ENCODE results near the gene GRIN2C.

DNA sequence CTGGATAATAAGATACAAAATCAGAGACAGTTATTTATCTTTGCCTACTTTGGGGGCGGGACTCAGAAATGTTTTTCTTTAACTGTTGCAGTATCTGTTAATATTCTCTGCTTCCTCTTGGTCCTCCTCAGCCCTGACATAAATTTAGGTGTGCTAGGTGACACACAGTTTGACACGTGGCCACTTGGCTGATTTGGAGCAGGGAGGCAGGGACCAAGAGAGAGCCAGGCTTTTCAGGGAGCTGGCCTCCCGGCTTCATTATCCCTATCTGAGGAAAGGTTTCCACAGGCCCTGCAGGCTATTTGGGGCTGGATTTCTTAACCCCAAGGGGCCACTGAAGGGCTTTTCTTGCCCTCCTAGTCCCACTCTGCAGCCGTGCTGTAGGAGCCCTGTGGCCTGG lies 63.5 kb downstream of the GRIN2C start:
- TF ChIP-seq EP300 (IDR thresholded peaks at IDR 0.05) (no peak), POLR2A (IDR thresholded peaks at IDR 0.05; ENCODE audit: low read depth) (no peak)

Measured in esophagus muscularis mucosa (tissue), 2 donors.